HepG2 (cell line): Measurements from ENCODE around the gene MC1R. TPM values are rescaled to one million over a fixed set of nuclear protein-coding genes. Genes with fewer than 3 reads are reported as not detected.
A peak's percentile ranks its signal among the peaks of the same experiment; 100 is the strongest.

Experiments
- ESRRA ChIP-seq: sonication (generic); formaldehyde crosslinking; IDR thresholded peaks from 2 replicates; pipeline ENCODE4 v1.5.1; 2020; ENCODE audit warnings: mild to moderate bottlenecking, low read depth, missing genetic modification reagents
- FOXO4 ChIP-seq: sonication (generic); formaldehyde crosslinking; conservative IDR thresholded peaks from 2 replicates; pipeline ENCODE4 v1.8.1; 2023; ENCODE audit warnings: missing genetic modification reagents
- LCORL ChIP-seq, 2 experiments: fragments of 450-650 bp in 1 of 2; sonication (generic) in 1 of 2; formaldehyde crosslinking in 1 of 2; IDR thresholded peaks; 2 replicates each; pipeline versions ENCODE4 v1.5.0 to v1.6.1; 2017 to 2020; ENCODE audit warnings: antibody characterized with exemption in 1 of 2, missing genetic modification reagents in 1 of 2
- RAD51 ChIP-seq: fragments of 450-650 bp; IDR thresholded peaks from 2 replicates; pipeline ENCODE4 v1.6.1; 2016; ENCODE audit warnings: borderline replicate concordance
- RCOR2 ChIP-seq: IDR thresholded peaks from 2 replicates; pipeline ENCODE4 v1.6.1; 2016; ENCODE audit warnings: missing biosample characterization, missing genetic modification reagents
- RELA ChIP-seq: sonication (generic); formaldehyde crosslinking; IDR thresholded peaks from 2 replicates; pipeline ENCODE4 v1.4.0; 2020; ENCODE audit warnings: missing genetic modification reagents
- TBP ChIP-seq: sonication (generic); formaldehyde crosslinking; IDR thresholded peaks from 2 replicates; pipeline ENCODE4 v1.5.0; 2020; ENCODE audit warnings: missing genetic modification reagents
- ZNF17 ChIP-seq: sonication (generic); formaldehyde crosslinking; IDR thresholded peaks from 2 replicates; pipeline ENCODE4 v1.5.0; 2020; ENCODE audit warnings: mild to moderate bottlenecking, missing genetic modification reagents
- ZNF652 ChIP-seq: IDR thresholded peaks from 2 replicates; pipeline ENCODE4 v1.6.1; 2016; ENCODE audit warnings: low read depth, borderline replicate concordance
- ZNF883 ChIP-seq: sonication (generic); formaldehyde crosslinking; IDR thresholded peaks from 2 replicates; pipeline ENCODE4 v1.5.1; 2020; ENCODE audit warnings: mild to moderate bottlenecking, missing genetic modification reagents; ENCODE audit errors: not compliant biosample characterization
- ZSCAN30 ChIP-seq: sonication (generic); formaldehyde crosslinking; IDR thresholded peaks from 2 replicates; pipeline ENCODE4 v1.5.0; 2020; ENCODE audit warnings: mild to moderate bottlenecking, missing genetic modification reagents
- polyA plus RNA-seq, 8 experiments: library from polyadenylated mRNA; depleted of rRNA in 3 of 8; stranded (reverse) in 7 of 8; unstranded in 1 of 8; fragments of >200 nt; fragmentation: Illumina TruSeq in 4 of 8; extraction: Trizol in 4 of 8; gene quantifications; 2 replicates each; pipeline versions ENCODE4 v1.2.1 to v1.2.3, GENCODE V29; 2011 to 2016; ENCODE audit warnings: low read depth in 4 of 8, missing spikeins in 1 of 8, mixed read lengths in 1 of 8; ENCODE audit not compliant: insufficient read depth in 1 of 8
- total RNA-seq, 5 experiments: library from RNA; depleted of rRNA; stranded (reverse); fragments of >200 nt; fragmentation: Illumina TruSeq; extraction: Trizol; gene quantifications; 2 replicates each; pipeline ENCODE4 v1.2.3, GENCODE V29; 2016; ENCODE audit warnings: low read depth in 1 of 5
- TF ChIP-seq, protein P1 (sequence below): IDR thresholded peaks from 2 replicates; pipeline ENCODE4 v1.6.1; 2016; ENCODE audit warnings: missing compliant biosample characterization, missing genetic modification reagents, borderline replicate concordance
- TF ChIP-seq, protein P2 (sequence below): sonication (generic); formaldehyde crosslinking; IDR thresholded peaks from 2 replicates; pipeline ENCODE4 v1.8.1; 2023; ENCODE audit warnings: mild to moderate bottlenecking, missing genetic modification reagents
- TF ChIP-seq, protein P3 (sequence below): sonication (generic); formaldehyde crosslinking; IDR thresholded peaks from 2 replicates; pipeline ENCODE4 v1.5.0; 2020; ENCODE audit warnings: missing genetic modification reagents
- TF ChIP-seq, protein P4 (sequence below): sonication (generic); formaldehyde crosslinking; IDR thresholded peaks from 2 replicates; pipeline ENCODE4 v1.5.1; 2020; ENCODE audit warnings: mild to moderate bottlenecking, missing genetic modification reagents, borderline replicate concordance

Gene MC1R
- total and polyA plus RNA-seq, 2 of the 13 experiments (the other 11 are each of a cell fraction or from before 2014, with no cell fraction given), result 9.1 to 14.8 TPM

DNA sequence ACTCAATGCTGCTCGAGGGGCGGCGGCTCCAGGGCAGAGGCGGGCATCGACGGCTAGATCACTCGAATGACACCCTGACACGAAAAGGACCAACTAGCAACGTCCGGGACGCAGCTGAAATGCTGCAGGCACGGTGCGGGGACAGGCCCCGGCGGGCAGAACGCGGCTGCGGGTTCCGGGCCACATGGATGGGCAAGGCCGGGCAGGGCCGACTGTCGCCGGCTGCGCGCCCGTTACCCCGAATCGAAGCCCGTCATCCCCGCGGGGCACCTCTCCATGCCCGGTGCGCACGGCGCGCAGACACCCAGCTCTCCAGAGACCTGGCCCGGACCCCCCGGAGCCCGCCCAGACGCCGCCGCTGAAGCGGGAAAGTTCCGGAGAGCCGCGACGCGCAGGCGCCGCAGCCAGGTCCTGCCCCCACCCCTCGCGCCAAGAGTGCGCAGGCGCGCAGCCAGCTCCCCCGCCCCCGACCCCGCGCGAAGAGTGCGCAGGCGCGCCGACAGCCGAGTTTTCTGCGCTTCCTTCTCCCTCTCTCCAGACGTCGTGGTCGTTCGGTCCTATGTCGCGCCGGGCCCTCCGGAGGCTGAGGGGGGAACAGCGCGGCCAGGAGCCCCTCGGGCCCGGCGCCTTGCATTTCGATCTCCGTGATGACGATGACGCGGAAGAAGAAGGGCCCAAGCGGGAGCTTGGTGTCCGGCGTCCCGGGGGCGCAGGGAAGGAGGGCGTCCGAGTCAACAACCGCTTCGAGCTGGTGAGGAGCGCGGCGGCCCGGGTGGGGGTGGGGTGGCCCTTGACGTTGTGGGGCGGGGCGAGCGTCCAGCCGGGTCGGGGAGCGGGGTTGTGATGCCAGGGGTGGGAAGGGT, 45.3 kb upstream of the MC1R start, which contains the start of gene TCF25 (continued):
- TF ChIP-seq, protein P1, sequence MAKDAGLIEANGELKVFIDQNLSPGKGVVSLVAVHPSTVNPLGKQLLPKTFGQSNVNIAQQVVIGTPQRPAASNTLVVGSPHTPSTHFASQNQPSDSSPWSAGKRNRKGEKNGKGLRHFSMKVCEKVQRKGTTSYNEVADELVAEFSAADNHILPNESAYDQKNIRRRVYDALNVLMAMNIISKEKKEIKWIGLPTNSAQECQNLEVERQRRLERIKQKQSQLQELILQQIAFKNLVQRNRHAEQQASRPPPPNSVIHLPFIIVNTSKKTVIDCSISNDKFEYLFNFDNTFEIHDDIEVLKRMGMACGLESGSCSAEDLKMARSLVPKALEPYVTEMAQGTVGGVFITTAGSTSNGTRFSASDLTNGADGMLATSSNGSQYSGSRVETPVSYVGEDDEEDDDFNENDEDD (CRISPR knock-in tag), result peak; percentile 89
- TF ChIP-seq ZSCAN30 (peak; percentile 94; the same call in 1 of the 2 replicates), ZNF17 (CRISPR knock-in tag) (peak; percentile 92; the same call in 1 of the 2 replicates), FOXO4 (CRISPR knock-in tag) (0 out of 2 replicates have a peak, but pooled peaks have one; percentile 85), ESRRA (CRISPR knock-in tag) (peak; percentile 81), LCORL (IDR thresholded peaks at IDR 0.05) (no peak), LCORL (CRISPR knock-in tag; IDR thresholded peaks at IDR 0.05) (peak; percentile 52), ZNF883 (peak; percentile 68), ZNF652 (CRISPR knock-in tag) (no peak), RELA (no peak; the same call in 1 of the 2 replicates), RCOR2 (CRISPR knock-in tag) (no peak), TBP (no peak), RAD51 (no peak)
- TF ChIP-seq, protein P2, sequence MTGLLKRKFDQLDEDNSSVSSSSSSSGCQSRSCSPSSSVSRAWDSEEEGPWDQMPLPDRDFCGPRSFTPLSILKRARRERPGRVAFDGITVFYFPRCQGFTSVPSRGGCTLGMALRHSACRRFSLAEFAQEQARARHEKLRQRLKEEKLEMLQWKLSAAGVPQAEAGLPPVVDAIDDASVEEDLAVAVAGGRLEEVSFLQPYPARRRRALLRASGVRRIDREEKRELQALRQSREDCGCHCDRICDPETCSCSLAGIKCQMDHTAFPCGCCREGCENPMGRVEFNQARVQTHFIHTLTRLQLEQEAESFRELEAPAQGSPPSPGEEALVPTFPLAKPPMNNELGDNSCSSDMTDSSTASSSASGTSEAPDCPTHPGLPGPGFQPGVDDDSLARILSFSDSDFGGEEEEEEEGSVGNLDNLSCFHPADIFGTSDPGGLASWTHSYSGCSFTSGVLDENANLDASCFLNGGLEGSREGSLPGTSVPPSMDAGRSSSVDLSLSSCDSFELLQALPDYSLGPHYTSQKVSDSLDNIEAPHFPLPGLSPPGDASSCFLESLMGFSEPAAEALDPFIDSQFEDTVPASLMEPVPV (CRISPR knock-in tag), result peak; percentile 97
- TF ChIP-seq, protein P3, sequence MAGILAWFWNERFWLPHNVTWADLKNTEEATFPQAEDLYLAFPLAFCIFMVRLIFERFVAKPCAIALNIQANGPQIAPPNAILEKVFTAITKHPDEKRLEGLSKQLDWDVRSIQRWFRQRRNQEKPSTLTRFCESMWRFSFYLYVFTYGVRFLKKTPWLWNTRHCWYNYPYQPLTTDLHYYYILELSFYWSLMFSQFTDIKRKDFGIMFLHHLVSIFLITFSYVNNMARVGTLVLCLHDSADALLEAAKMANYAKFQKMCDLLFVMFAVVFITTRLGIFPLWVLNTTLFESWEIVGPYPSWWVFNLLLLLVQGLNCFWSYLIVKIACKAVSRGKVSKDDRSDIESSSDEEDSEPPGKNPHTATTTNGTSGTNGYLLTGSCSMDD (CRISPR knock-in tag), result peak; percentile 85; the same call in 1 of the 2 replicates
- TF ChIP-seq, protein P4, sequence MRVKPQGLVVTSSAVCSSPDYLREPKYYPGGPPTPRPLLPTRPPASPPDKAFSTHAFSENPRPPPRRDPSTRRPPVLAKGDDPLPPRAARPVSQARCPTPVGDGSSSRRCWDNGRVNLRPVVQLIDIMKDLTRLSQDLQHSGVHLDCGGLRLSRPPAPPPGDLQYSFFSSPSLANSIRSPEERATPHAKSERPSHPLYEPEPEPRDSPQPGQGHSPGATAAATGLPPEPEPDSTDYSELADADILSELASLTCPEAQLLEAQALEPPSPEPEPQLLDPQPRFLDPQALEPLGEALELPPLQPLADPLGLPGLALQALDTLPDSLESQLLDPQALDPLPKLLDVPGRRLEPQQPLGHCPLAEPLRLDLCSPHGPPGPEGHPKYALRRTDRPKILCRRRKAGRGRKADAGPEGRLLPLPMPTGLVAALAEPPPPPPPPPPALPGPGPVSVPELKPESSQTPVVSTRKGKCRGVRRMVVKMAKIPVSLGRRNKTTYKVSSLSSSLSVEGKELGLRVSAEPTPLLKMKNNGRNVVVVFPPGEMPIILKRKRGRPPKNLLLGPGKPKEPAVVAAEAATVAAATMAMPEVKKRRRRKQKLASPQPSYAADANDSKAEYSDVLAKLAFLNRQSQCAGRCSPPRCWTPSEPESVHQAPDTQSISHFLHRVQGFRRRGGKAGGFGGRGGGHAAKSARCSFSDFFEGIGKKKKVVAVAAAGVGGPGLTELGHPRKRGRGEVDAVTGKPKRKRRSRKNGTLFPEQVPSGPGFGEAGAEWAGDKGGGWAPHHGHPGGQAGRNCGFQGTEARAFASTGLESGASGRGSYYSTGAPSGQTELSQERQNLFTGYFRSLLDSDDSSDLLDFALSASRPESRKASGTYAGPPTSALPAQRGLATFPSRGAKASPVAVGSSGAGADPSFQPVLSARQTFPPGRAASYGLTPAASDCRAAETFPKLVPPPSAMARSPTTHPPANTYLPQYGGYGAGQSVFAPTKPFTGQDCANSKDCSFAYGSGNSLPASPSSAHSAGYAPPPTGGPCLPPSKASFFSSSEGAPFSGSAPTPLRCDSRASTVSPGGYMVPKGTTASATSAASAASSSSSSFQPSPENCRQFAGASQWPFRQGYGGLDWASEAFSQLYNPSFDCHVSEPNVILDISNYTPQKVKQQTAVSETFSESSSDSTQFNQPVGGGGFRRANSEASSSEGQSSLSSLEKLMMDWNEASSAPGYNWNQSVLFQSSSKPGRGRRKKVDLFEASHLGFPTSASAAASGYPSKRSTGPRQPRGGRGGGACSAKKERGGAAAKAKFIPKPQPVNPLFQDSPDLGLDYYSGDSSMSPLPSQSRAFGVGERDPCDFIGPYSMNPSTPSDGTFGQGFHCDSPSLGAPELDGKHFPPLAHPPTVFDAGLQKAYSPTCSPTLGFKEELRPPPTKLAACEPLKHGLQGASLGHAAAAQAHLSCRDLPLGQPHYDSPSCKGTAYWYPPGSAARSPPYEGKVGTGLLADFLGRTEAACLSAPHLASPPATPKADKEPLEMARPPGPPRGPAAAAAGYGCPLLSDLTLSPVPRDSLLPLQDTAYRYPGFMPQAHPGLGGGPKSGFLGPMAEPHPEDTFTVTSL (CRISPR knock-in tag), result peak; percentile 46; the same call in 1 of the 2 replicates
